ENCODE data around the gene ATG14.

GRCh38 chr14:55398679-55399078 lies 13.0 kb downstream of the ATG14 start:
- TF ChIP-seq, protein P1, sequence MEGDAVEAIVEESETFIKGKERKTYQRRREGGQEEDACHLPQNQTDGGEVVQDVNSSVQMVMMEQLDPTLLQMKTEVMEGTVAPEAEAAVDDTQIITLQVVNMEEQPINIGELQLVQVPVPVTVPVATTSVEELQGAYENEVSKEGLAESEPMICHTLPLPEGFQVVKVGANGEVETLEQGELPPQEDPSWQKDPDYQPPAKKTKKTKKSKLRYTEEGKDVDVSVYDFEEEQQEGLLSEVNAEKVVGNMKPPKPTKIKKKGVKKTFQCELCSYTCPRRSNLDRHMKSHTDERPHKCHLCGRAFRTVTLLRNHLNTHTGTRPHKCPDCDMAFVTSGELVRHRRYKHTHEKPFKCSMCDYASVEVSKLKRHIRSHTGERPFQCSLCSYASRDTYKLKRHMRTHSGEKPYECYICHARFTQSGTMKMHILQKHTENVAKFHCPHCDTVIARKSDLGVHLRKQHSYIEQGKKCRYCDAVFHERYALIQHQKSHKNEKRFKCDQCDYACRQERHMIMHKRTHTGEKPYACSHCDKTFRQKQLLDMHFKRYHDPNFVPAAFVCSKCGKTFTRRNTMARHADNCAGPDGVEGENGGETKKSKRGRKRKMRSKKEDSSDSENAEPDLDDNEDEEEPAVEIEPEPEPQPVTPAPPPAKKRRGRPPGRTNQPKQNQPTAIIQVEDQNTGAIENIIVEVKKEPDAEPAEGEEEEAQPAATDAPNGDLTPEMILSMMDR (IDR thresholded peaks at IDR 0.05), result no peak
- TF ChIP-seq POLR2A (IDR thresholded peaks at IDR 0.05), result no peak
- no peak for TF ChIP-seq EP300 (IDR thresholded peaks at IDR 0.05; ENCODE audit: low read depth)

Measured in transverse colon (tissue), 3 donors.